Right lobe of liver (tissue), 6 donors: Measurements from ENCODE around the gene CDC42BPB. TPM values are rescaled to one million over a fixed set of nuclear protein-coding genes. Genes with fewer than 3 reads are reported as not detected.

Experiments used
- ATAC-seq, 4 donors: fragments of 200-7000 bp; cut with Tn5 transposase; one replicate each; pipeline ENCODE4 v1.9.1; 2020; ENCODE audit warnings: mild to moderate bottlenecking in 4 of 4, moderate library complexity in 4 of 4
- DNase-seq, 3 donors: peaks; one replicate each; pipeline ENCODE4 v3.0.0-alpha.2; 2020
- H3K27ac ChIP-seq, 3 donors: fragments of 200-600 bp; one replicate each; pipeline ENCODE4 v1.8.0; 2022
- H3K27me3 ChIP-seq, 2 donors: fragments of 200-600 bp; one replicate each; pipeline ENCODE4 v1.8.0; 2022
- H3K36me3 ChIP-seq, 4 donors: fragments of 200-600 bp; sonication (generic) in 1 of 4; one replicate each; pipeline versions ENCODE4 v1.5.1 to v1.8.0; 2017 to 2022; ENCODE audit warnings: control low read depth in 1 of 4
- H3K4me1 ChIP-seq, 4 donors: fragments of 200-600 bp; sonication (generic) in 1 of 4; one replicate each; pipeline versions ENCODE4 v1.5.1 to v1.8.0; 2017 to 2022; ENCODE audit warnings: control low read depth in 1 of 4
- H3K4me3 ChIP-seq, 3 donors: fragments of 200-600 bp; one replicate each; pipeline ENCODE4 v1.8.0; 2022
- H3K9me3 ChIP-seq, 4 donors: fragments of 200-600 bp; sonication (generic) in 1 of 4; one replicate each; pipeline versions ENCODE4 v1.5.1 to v1.8.0; 2017 to 2022; ENCODE audit warnings: control low read depth in 1 of 4
- CTCF ChIP-seq, 4 donors: fragments of 200-600 bp in 3 of 4; fragments of 450-650 bp in 1 of 4; IDR thresholded peaks; one replicate each; pipeline versions ENCODE4 v1.5.1 to v1.8.0; 2016 to 2022; ENCODE audit warnings: antibody characterized with exemption in 4 of 4, mild to moderate bottlenecking in 2 of 4
- POLR2A ChIP-seq: fragments of 450-650 bp; IDR thresholded peaks from one replicate; pipeline ENCODE4 v1.6.1; 2017; ENCODE audit warnings: antibody characterized with exemption, mild to moderate bottlenecking
- WGBS: methylation state at CpG from one replicate; pipeline ENCODE4 v1.1.6; 2018; ENCODE audit warnings: low coverage, low lambda C conversion rate; ENCODE audit not compliant: insufficient coverage; ENCODE audit errors: missing lambda C conversion rate; 5-methylcytosine and 5-hydroxymethylcytosine counted together
- intact Hi-C, 2 donors: fragments of 100-400 bp; cut with DNase I; formaldehyde crosslinking; loops; one replicate each; pipeline versions ENCODE4 v1.11.2 to v1.14.1; 2022
- total RNA-seq, 6 experiments: library from RNA; depleted of rRNA in 2 of 6; stranded (reverse); fragments of >200 nt in 2 of 6; fragmentation: NEBNext Ultra II Directional in 3 of 6; extraction: Animal tissue kit (Norgen Biotek cat#: 25700) in 3 of 6; gene quantifications; one replicate each; pipeline versions ENCODE4 v1.1.0 to v1.2.4, GENCODE V29; 2016 to 2023
- donor health status: DM: no; HTN: yes; CAD: no.
- donor health status: DM: no; HTN: no; CAD: no.
- donor health status: DM: no; HTN: no; CAD: no.
- donor health status: DM: no; HTN: yes; CAD: no.
- donor health status: DM: no; HTN: yes; CAD: no.

The CDC42BPB gene
- total RNA-seq, 6 experiments from 2014 or later, result 38.4 to 55.5 (median 43.0) TPM

- intact Hi-C loops, result no loop called here
- 78% methylated on average over 5 of the region's 7 CpGs for WGBS
These were observed 8.5 kb upstream of the CDC42BPB start for GRCh38 chr14:103065861-103066260.

GRCh38 chr14:103064978-103065377, 7.6 kb upstream of the CDC42BPB start:
- Histone ChIP-seq H3K4me3 (no peak overlapping the region), H3K9me3 (no peaks in the 10 kb centered on the region), H3K4me1 (no peaks in the 10 kb centered on the region), H3K27me3 (no peaks in the 10 kb centered on the region), H3K36me3 (no peaks in the 10 kb centered on the region), H3K27ac (no peak overlapping the region)
- no peak for DNase-seq
- WGBS, result 88% methylated on average over 6 of the region's 12 CpGs
- intact Hi-C loops, result no loop called here
- no peak for TF ChIP-seq CTCF (IDR thresholded peaks at IDR 0.05)
- TF ChIP-seq POLR2A, result no peak
- no peak for ATAC-seq

More at GRCh38 chr14:103065861-103066260, 8.5 kb upstream of the CDC42BPB start:
- no peak for ATAC-seq
- Histone ChIP-seq H3K4me1 (no peaks in the 10 kb centered on the region), H3K9me3 (no peaks in the 10 kb centered on the region), H3K27me3 (no peaks in the 10 kb centered on the region), H3K27ac (no peak overlapping the region), H3K36me3 (no peaks in the 10 kb centered on the region), H3K4me3 (no peak overlapping the region)
- no peak for DNase-seq
- TF ChIP-seq CTCF (IDR thresholded peaks at IDR 0.05) (no peak), POLR2A (no peak)

GRCh38 chr14:103064436-103064835, 7.1 kb upstream of the CDC42BPB start:
- no peaks in the 10 kb centered on the region for H3K4me1 ChIP-seq
- no peak overlapping the region for H3K27ac ChIP-seq
- DNase-seq (no peak), ATAC-seq (no peak)
- no peaks in the 10 kb centered on the region for H3K27me3 ChIP-seq
- H3K36me3 ChIP-seq, result no peaks in the 10 kb centered on the region
- intact Hi-C loops, result no loop called here
- H3K4me3 ChIP-seq, result no peak overlapping the region
- H3K9me3 ChIP-seq, result no peaks in the 10 kb centered on the region
- WGBS, result 89% methylated on average over 4 of the region's 4 CpGs
- TF ChIP-seq POLR2A (no peak), CTCF (IDR thresholded peaks at IDR 0.05) (no peak)

GRCh38 chr14:103061482-103061976, 4.2 kb upstream of the CDC42BPB start:
- Histone ChIP-seq H3K4me3 (no peak overlapping the region), H3K4me1 (peaks cover 0 to 7% (median 3%) of the 10 kb centered on the region in 4 donors), H3K27me3 (no peaks in the 10 kb centered on the region), H3K36me3 (no peaks in the 10 kb centered on the region), H3K27ac (no peak overlapping the region), H3K9me3 (no peaks in the 10 kb centered on the region)
- no peak for ATAC-seq
- no peak for DNase-seq
- intact Hi-C loops, result no loop called here
- WGBS, result 48% methylated on average over 4 of the region's 6 CpGs
- TF ChIP-seq CTCF (IDR thresholded peaks at IDR 0.05), result no peak
- TF ChIP-seq POLR2A, result no peak

GRCh38 chr14:103059556-103059955, 2.2 kb upstream of the CDC42BPB start:
- TF ChIP-seq CTCF (IDR thresholded peaks at IDR 0.05) (no peak), POLR2A (no peak)
- peaks cover 0 to 21% (median 8%) of the 10 kb centered on the region in 4 donors for H3K4me1 ChIP-seq
- DNase-seq (no peak), ATAC-seq (no peak)
- no peak overlapping the region for H3K4me3 ChIP-seq
- H3K27me3 ChIP-seq, result no peaks in the 10 kb centered on the region
- H3K27ac ChIP-seq, result no peak overlapping the region
- no peaks in the 10 kb centered on the region for H3K36me3 ChIP-seq
- intact Hi-C loops, result no loop called here
- 100% methylated on average over 1 of the region's 5 CpGs for WGBS
- H3K9me3 ChIP-seq, result no peaks in the 10 kb centered on the region
